Caco-2 (cell line): Measurements from ENCODE around the gene RSU1. TPM values are rescaled to one million over a fixed set of nuclear protein-coding genes. Genes with fewer than 3 reads are reported as not detected.

ENCODE experiments used
- BruUV-seq: library from RNA; stranded (reverse); fragments of 400-500 nt; replicated peaks from 2 replicates; lab custom pipeline; 2021; lab: Mats Ljungman, UMichigan
- CTCF ChIA-PET: fragments of 300-600 bp; sonication (Branson Sonifier 250); formaldehyde crosslinking; loops from one replicate; lab custom pipeline; 2022; ENCODE audit warnings: antibody characterized with exemption; lab: Charles Lee
- POLR2A ChIA-PET: fragments of 300-600 bp; sonication (Branson Sonifier 250); formaldehyde crosslinking; loops from one replicate; lab custom pipeline; 2022; ENCODE audit warnings: antibody characterized with exemption; lab: Charles Lee
- DNase-seq, 2 experiments: peaks; one replicate each; pipeline versions ENCODE4 v3.0.0 to v3.0.0-alpha.2; 2020 to 2022
- H3K27me3 ChIP-seq: replicated peaks from 2 replicates; pipeline ENCODE4 v1.6.0; 2011; ENCODE audit warnings: low read length; ENCODE audit not compliant: control insufficient read depth, insufficient read depth
- H3K36me3 ChIP-seq: 2 replicates; pipeline ENCODE4 v1.5.1; 2011; ENCODE audit warnings: low read length; ENCODE audit not compliant: control insufficient read depth, insufficient read depth
- H3K4me1 ChIP-seq: fragments of 250-450 bp; sonication (Bioruptor Pico); 2 replicates; pipeline ENCODE4 v1.5.1; 2020; ENCODE audit warnings: mild to moderate bottlenecking
- H3K4me3 ChIP-seq: 2 replicates; pipeline ENCODE4 v1.5.1; 2011; ENCODE audit warnings: low read depth, mild to moderate bottlenecking, control low read depth, low read length
- H3K9me3 ChIP-seq: fragments of 250-450 bp; sonication (Bioruptor Pico); 2 replicates; pipeline ENCODE4 v1.5.1; 2020; ENCODE audit warnings: mild to moderate bottlenecking, moderate library complexity
- H3K27ac Mint-ChIP-seq: one replicate; pipeline ENCODE4 v1.8.0; 2022; ENCODE audit warnings: mixed read lengths; ENCODE audit not compliant: unreplicated experiment
- H3K27me3 Mint-ChIP-seq: one replicate; pipeline ENCODE4 v1.8.0; 2022; ENCODE audit warnings: mixed read lengths; ENCODE audit not compliant: insufficient read depth, unreplicated experiment
- H3K36me3 Mint-ChIP-seq: one replicate; pipeline ENCODE4 v1.8.0; 2022; ENCODE audit warnings: mild to moderate bottlenecking, mixed read lengths; ENCODE audit not compliant: insufficient read depth, unreplicated experiment
- H3K4me1 Mint-ChIP-seq: one replicate; pipeline ENCODE4 v1.8.0; 2022; ENCODE audit warnings: low read depth, mixed read lengths; ENCODE audit not compliant: unreplicated experiment
- H3K4me3 Mint-ChIP-seq: one replicate; pipeline ENCODE4 v1.8.0; 2022; ENCODE audit warnings: mild to moderate bottlenecking, moderate library complexity, mixed read lengths; ENCODE audit not compliant: unreplicated experiment
- H3K9me3 Mint-ChIP-seq: one replicate; pipeline ENCODE4 v1.8.0; 2022; ENCODE audit warnings: mixed read lengths; ENCODE audit not compliant: unreplicated experiment
- intact Hi-C: fragments of 100-400 bp; cut with micrococcal nuclease; formaldehyde crosslinking; loops from one replicate; pipeline ENCODE4 v1.10.0; 2022; ENCODE audit not compliant: unreplicated experiment
- total RNA-seq: library from RNA; stranded (reverse); gene quantifications from 2 replicates; pipeline ENCODE4 v1.2.3, GENCODE V29; 2022
- TF ChIP-seq, protein P1 (sequence below), 2 experiments: fragments of 200-600 bp in 1 of 2; IDR thresholded peaks; 1 replicate in 1 of 2; 2 replicates in 1 of 2; pipeline versions ENCODE4 v1.5.1 to v1.8.0; 2011 to 2022; ENCODE audit warnings: antibody characterized with exemption in 1 of 2, control low read depth in 1 of 2, inconsistent platforms in 1 of 2, low read depth in 1 of 2, low read length in 1 of 2, mild to moderate bottlenecking in 1 of 2, moderate library complexity in 1 of 2; ENCODE audit not compliant: insufficient read depth in 1 of 2, severe bottlenecking in 1 of 2, unreplicated experiment in 1 of 2

The RSU1 gene
- total RNA-seq, 1 experiment from 2014 or later, result 62.0 TPM

DNA sequence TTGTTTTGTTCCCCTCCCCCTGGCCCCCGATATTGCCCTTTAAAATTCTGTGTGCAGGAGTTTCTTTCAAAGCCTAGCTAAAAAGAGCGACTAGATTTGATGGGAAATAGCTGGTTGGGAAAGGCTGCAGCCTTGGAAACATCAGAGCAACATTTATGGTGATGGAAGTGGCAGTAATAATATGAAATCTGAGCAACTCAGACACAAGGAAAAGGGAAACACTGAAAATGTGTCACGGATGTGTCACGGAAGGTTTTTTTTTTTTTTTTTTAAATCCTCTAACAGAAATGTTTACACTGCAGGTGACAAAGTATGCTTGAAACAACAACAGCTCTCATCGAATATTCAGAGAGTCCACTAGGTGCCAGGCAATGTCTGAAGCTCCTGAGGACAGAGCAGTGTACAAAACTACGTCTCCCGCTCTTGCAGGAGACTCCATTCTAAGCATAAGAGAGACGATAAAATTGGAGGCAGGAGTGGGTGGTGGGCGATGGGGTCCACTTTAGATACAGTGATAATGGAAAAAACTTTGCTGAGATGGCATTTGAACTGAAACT is 143.0 kb downstream of the RSU1 start:
- H3K27ac Mint-ChIP-seq, result no peak overlapping the region
- H3K4me3 Mint-ChIP-seq, result no peak overlapping the region
- H3K27me3 Mint-ChIP-seq, result no peaks in the 10 kb centered on the region
- no peak for DNase-seq
- H3K36me3 Mint-ChIP-seq, result peaks cover 5% of the 10 kb centered on the region
- POLR2A ChIA-PET, result no interaction called here
- no peak overlapping the region for H3K4me3 ChIP-seq
- H3K9me3 Mint-ChIP-seq, result peaks cover 9% of the 10 kb centered on the region
- TF ChIP-seq, protein P1, sequence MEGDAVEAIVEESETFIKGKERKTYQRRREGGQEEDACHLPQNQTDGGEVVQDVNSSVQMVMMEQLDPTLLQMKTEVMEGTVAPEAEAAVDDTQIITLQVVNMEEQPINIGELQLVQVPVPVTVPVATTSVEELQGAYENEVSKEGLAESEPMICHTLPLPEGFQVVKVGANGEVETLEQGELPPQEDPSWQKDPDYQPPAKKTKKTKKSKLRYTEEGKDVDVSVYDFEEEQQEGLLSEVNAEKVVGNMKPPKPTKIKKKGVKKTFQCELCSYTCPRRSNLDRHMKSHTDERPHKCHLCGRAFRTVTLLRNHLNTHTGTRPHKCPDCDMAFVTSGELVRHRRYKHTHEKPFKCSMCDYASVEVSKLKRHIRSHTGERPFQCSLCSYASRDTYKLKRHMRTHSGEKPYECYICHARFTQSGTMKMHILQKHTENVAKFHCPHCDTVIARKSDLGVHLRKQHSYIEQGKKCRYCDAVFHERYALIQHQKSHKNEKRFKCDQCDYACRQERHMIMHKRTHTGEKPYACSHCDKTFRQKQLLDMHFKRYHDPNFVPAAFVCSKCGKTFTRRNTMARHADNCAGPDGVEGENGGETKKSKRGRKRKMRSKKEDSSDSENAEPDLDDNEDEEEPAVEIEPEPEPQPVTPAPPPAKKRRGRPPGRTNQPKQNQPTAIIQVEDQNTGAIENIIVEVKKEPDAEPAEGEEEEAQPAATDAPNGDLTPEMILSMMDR (IDR thresholded peaks at IDR 0.05; ENCODE audit: insufficient read depth in 1 of 2, low read depth in 1 of 2, low read length in 1 of 2, severe bottlenecking in 1 of 2, unreplicated experiment in 1 of 2), result no peak
- H3K9me3 ChIP-seq, result no peaks in the 10 kb centered on the region
- intact Hi-C loops, result no loop called here
- peaks cover 7% of the 10 kb centered on the region for H3K4me1 Mint-ChIP-seq
- no peaks in the 10 kb centered on the region for H3K27me3 ChIP-seq
- BruUV-seq, result no TSS peak
- no peaks in the 10 kb centered on the region; the same call in 1 of the 2 replicates for H3K4me1 ChIP-seq
- CTCF ChIA-PET, result interaction anchor here (0.6 kb wide), 1 partner anchor 560 kb away, joined by 3 read pairs; no protein-coding TSS in a partner anchor
- H3K36me3 ChIP-seq, result no peaks in the 10 kb centered on the region

DNA sequence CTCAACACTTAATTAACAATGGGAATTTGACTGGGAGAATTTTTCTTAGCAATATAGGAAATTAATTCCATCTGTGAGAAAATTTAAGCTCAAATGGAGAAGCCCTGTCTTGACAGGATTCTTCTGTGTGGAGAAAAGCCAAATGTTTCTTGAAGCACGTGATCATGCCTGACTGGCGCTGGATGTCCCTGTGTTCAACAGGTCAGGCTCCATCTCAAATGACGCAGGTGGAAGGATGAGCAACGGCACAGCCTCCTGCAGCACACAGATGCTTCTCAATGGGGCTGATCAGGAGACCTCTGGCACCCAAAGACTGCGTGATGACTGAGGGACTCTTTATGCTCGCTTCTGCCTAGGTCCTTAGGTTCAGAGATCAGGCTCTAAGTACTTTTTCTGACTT is 143.8 kb downstream of the RSU1 start:
- H3K9me3 ChIP-seq, result no peaks in the 10 kb centered on the region
- H3K4me3 Mint-ChIP-seq, result no peak overlapping the region
- BruUV-seq, result no TSS peak
- no peaks in the 10 kb centered on the region for H3K36me3 ChIP-seq
- H3K27me3 ChIP-seq, result no peaks in the 10 kb centered on the region
- ChIA-PET CTCF (interaction anchor here (0.6 kb wide), 1 partner anchor 559 kb away, joined by 3 read pairs; no protein-coding TSS in a partner anchor), POLR2A (no interaction called here)
- DNase-seq, result no peak
- no peak overlapping the region for H3K27ac Mint-ChIP-seq
- peaks cover 5% of the 10 kb centered on the region for H3K36me3 Mint-ChIP-seq
- no peaks in the 10 kb centered on the region for H3K27me3 Mint-ChIP-seq
- intact Hi-C loops, result no loop called here
- TF ChIP-seq, protein P1 (IDR thresholded peaks at IDR 0.05; ENCODE audit: insufficient read depth in 1 of 2, low read depth in 1 of 2, low read length in 1 of 2, severe bottlenecking in 1 of 2, unreplicated experiment in 1 of 2), result no peak
- H3K4me3 ChIP-seq, result no peak overlapping the region
- H3K4me1 ChIP-seq, result no peaks in the 10 kb centered on the region
- peaks cover 7% of the 10 kb centered on the region for H3K4me1 Mint-ChIP-seq
- H3K9me3 Mint-ChIP-seq, result peaks cover 9% of the 10 kb centered on the region

DNA sequence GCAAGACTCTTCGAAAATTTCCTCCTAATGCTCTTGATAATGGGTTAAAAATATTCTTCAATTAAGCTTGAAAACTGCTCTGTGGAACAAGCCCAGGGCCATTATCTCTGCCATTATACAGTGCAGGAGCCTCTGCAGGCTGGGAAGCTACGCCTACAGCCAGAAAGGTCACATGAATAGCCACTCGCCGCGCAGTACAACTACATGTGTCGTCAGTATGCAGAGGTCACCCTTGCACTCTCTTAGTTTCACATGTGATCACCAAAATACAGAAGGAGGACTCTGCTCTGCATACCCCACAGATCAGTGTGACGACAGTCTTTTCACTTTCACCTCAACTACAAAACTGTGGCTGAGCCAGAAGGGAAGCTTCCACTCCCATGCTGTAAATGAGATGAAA is 153.8 kb downstream of the RSU1 start:
- Mint-ChIP-seq H3K27me3 (no peaks in the 10 kb centered on the region), H3K9me3 (no peaks in the 10 kb centered on the region), H3K36me3 (no peaks in the 10 kb centered on the region), H3K27ac (no peak overlapping the region), H3K4me3 (no peak overlapping the region), H3K4me1 (no peaks in the 10 kb centered on the region)
- TF ChIP-seq, protein P1 (IDR thresholded peaks at IDR 0.05; ENCODE audit: insufficient read depth in 1 of 2, low read depth in 1 of 2, low read length in 1 of 2, severe bottlenecking in 1 of 2, unreplicated experiment in 1 of 2), result no peak
- no peaks in the 10 kb centered on the region for H3K36me3 ChIP-seq
- DNase-seq, result no peak
- no peak overlapping the region for H3K4me3 ChIP-seq
- BruUV-seq, result no TSS peak
- intact Hi-C loops, result no loop called here
- ChIA-PET POLR2A (no interaction called here), CTCF (interaction anchor here (0.6 kb wide), 2 partner anchors 10 to 11 kb away, joined by 3 to 5 read pairs; no protein-coding TSS in a partner anchor)
- no peaks in the 10 kb centered on the region for H3K9me3 ChIP-seq
- H3K4me1 ChIP-seq, result no peaks in the 10 kb centered on the region
- no peaks in the 10 kb centered on the region for H3K27me3 ChIP-seq
